Endothelial cell (in vitro differentiated cells): ENCODE measurements around the gene LRRC27. TPM values are rescaled to one million over a fixed set of nuclear protein-coding genes. Genes with fewer than 3 reads are reported as not detected.

Experiments used
- DNase-seq: peaks from one replicate; pipeline ENCODE4 v3.0.0; 2021; ENCODE audit warnings: low spot score
- H3K27ac Mint-ChIP-seq: one replicate; pipeline ENCODE4 v1.8.0; 2021; ENCODE audit warnings: mixed read lengths, inconsistent platforms; ENCODE audit not compliant: unreplicated experiment
- H3K27me3 Mint-ChIP-seq: one replicate; pipeline ENCODE4 v1.8.0; 2021; ENCODE audit warnings: mild to moderate bottlenecking, moderate library complexity, mixed read lengths, inconsistent platforms; ENCODE audit not compliant: unreplicated experiment
- H3K36me3 Mint-ChIP-seq: one replicate; pipeline ENCODE4 v1.8.0; 2021; ENCODE audit warnings: mild to moderate bottlenecking, low read depth, mixed read lengths, inconsistent platforms; ENCODE audit not compliant: unreplicated experiment
- H3K4me1 Mint-ChIP-seq: one replicate; pipeline ENCODE4 v1.8.0; 2021; ENCODE audit warnings: mild to moderate bottlenecking, mixed read lengths, inconsistent platforms; ENCODE audit not compliant: unreplicated experiment
- H3K4me3 Mint-ChIP-seq: one replicate; pipeline ENCODE4 v1.8.0; 2021; ENCODE audit warnings: mild to moderate bottlenecking, mixed read lengths, inconsistent platforms; ENCODE audit not compliant: unreplicated experiment
- H3K9me3 Mint-ChIP-seq: one replicate; pipeline ENCODE4 v1.8.0; 2021; ENCODE audit warnings: mixed read lengths, inconsistent platforms; ENCODE audit not compliant: unreplicated experiment
- total RNA-seq: library from RNA; stranded (reverse); fragmentation: NEBNext Ultra II Directional; extraction: Animal tissue kit (Norgen Biotek cat#: 25700); gene quantifications from one replicate; pipeline ENCODE4 v1.2.1, GENCODE V29; 2021; ENCODE audit not compliant: unreplicated experiment
- TF ChIP-seq, protein P1 (sequence below): fragments of 200-600 bp; sonication (generic); IDR thresholded peaks from one replicate; pipeline ENCODE4 v1.5.0; 2021; ENCODE audit warnings: antibody characterized with exemption; ENCODE audit not compliant: unreplicated experiment

The LRRC27 gene
- total RNA-seq, 1 donor from 2014 or later = 11.1 TPM

DNA sequence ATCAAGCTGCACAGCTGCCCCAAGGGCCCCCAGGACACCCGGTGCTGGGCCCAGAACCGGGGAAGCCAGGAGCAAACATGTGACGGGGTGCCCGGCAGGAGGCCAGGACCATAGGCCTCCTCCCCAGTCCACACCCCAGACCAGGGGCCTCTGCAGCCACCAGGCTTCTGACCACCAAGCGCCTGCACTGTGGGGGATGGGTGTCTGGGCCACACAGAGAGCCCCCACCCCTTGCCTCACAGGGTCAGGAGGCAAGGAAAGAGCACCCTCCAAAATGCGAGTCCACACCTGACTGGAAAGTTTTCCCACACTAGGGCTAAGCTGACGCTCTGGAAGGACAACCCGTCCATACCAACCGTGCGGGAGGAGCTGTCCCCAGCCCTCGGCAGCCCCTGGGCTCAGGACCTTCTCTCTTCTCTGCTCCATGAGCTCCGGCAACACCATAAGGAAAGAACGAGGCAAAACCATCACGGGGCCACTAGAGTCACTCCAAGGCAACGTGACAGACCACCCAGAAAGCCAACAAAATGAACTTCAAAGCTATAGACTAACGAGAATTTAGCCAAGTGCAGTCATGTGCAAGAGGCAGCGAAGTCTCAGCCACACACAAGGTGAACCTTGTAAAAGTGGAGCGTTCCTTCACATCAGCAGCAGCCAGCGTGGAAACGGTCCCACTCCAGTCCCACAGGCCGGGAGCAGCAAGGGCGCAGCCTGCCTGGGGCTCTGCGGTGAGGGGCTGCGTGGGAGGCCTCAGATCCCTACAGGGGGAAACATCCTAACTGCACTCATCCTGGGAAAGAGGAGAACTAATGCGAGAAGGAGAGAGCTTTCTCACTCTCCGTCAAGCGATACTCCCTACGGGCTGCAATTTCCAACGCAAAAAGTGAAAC lies 29.3 kb upstream of the LRRC27 start:
- no peak overlapping the region for H3K4me3 Mint-ChIP-seq
- no peak for DNase-seq
- H3K27me3 Mint-ChIP-seq = peaks cover 15% of the 10 kb centered on the region
- no peak overlapping the region for H3K27ac Mint-ChIP-seq
- H3K36me3 Mint-ChIP-seq = peaks cover 15% of the 10 kb centered on the region
- no peaks in the 10 kb centered on the region for H3K4me1 Mint-ChIP-seq
- no peaks in the 10 kb centered on the region for H3K9me3 Mint-ChIP-seq
- TF ChIP-seq, protein P1, sequence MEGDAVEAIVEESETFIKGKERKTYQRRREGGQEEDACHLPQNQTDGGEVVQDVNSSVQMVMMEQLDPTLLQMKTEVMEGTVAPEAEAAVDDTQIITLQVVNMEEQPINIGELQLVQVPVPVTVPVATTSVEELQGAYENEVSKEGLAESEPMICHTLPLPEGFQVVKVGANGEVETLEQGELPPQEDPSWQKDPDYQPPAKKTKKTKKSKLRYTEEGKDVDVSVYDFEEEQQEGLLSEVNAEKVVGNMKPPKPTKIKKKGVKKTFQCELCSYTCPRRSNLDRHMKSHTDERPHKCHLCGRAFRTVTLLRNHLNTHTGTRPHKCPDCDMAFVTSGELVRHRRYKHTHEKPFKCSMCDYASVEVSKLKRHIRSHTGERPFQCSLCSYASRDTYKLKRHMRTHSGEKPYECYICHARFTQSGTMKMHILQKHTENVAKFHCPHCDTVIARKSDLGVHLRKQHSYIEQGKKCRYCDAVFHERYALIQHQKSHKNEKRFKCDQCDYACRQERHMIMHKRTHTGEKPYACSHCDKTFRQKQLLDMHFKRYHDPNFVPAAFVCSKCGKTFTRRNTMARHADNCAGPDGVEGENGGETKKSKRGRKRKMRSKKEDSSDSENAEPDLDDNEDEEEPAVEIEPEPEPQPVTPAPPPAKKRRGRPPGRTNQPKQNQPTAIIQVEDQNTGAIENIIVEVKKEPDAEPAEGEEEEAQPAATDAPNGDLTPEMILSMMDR = no peak

DNA sequence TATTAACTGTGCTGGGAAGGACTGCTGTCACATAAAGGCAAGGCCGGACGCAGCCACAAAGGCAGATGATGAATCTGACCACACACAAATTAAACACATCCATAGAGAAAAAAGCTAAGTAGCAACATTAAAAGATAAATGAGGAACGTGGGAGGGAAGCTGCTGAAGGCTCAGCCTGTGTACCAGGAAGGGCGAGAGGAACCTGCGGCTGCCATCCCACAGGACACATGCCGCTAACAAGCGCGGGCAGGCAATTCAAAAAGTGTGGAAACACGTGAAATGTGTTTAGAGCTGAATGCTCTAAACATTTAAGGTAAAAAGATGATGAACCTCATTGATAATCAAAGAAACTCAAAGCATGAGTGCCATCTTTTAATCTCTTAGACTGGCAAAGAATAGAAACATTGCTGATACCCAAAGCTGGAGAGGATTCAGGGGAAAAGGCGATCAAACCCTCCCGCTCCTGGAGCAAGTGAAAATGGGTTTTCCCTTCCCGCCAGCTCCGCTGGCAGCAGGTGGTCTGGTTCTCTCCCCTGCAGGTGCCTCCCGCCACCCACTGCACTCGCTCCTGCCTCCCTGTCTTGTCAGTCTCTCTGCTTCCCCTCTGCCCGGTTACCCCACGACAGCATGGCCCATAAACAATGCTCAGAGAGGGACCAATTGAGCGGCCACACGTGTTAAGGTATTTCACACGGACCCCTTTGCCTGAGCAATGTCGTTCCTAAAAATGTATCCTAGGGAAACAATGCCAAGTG lies 28.5 kb upstream of the LRRC27 start:
- peaks cover 15% of the 10 kb centered on the region for H3K27me3 Mint-ChIP-seq
- TF ChIP-seq, protein P1 = no peak
- peaks cover 15% of the 10 kb centered on the region for H3K36me3 Mint-ChIP-seq
- no peaks in the 10 kb centered on the region for H3K9me3 Mint-ChIP-seq
- H3K4me1 Mint-ChIP-seq = no peaks in the 10 kb centered on the region
- H3K4me3 Mint-ChIP-seq = no peak overlapping the region
- DNase-seq = no peak
- H3K27ac Mint-ChIP-seq = no peak overlapping the region

DNA sequence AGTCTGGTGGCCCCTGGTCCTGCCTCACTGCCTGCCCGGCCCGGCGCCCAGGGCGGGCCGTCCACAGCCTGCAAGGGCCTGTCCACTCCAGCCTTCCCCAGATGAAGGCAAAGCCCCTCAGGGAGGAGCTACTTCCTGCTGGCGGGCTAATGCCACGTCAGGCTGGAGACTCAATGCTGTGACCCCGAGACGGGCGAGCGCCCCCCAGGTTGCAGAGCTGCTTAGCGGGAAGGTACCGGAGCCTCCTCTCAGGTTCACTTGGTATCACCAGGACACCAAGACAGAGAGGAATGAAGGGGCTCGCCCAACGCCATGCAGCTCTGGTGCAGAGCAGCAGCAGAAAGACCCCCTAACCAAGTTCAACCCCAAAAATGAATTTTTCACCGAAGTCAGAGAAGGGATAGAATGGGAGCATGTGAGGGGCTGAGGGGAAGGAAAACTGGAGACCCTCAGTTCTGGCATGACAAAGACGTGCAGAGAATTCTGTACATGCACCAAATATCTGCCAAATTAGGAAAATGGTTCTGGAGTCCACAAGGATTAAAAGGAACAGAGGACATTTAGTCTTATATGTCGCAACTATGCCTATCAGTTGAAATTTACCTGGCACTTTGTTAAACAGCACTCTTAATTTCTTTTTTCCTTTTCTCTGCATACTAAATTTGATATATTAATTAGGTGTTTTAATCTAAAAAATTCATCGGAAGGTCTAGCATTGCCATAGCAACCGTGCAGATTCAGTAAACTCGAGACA lies 27.1 kb upstream of the LRRC27 start:
- H3K27ac Mint-ChIP-seq = no peak overlapping the region
- peaks cover 22% of the 10 kb centered on the region for H3K27me3 Mint-ChIP-seq
- no peaks in the 10 kb centered on the region for H3K9me3 Mint-ChIP-seq
- DNase-seq = no peak
- TF ChIP-seq, protein P1 = no peak
- peaks cover under 1% of the 10 kb centered on the region for H3K4me1 Mint-ChIP-seq
- no peak overlapping the region for H3K4me3 Mint-ChIP-seq
- peaks cover 15% of the 10 kb centered on the region for H3K36me3 Mint-ChIP-seq

DNA sequence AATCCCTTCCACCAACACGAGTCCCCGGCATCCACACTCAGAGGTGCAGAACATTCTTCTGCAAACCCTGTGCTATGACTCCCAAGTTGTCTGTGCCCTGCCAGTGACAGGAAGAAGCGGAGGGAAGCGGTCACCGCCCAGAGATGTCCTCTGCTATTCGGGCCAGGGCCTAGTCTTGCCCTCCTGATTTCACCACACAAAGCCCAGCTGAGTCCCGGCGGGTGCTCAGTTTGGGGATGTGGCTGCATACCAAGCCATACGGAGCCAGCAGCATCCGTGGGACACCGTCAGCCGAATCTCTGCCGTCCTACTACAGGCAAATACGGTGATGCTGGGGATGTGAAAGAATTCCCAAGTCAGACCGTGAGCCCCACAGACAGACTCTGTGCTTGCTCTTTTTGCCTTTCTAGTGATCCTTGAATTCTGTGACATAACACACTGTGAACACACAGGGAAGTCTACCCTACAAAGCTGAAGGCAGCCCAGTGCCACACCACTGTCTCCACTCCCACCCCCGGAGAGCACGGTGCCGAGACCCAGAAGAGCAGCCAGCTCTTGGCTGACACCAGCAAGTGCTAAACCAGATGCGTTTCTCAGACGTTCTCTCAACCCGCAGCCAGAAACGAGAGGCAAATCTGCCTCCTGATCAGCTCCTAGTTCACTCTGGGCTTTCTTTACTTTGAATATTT lies 26.2 kb upstream of the LRRC27 start:
- DNase-seq = no peak
- Mint-ChIP-seq H3K9me3 (no peaks in the 10 kb centered on the region), H3K36me3 (peaks cover 15% of the 10 kb centered on the region), H3K27ac (no peak overlapping the region), H3K4me3 (peak overlapping the region; percentile 52), H3K27me3 (peaks cover 28% of the 10 kb centered on the region), H3K4me1 (peaks cover 7% of the 10 kb centered on the region)
- TF ChIP-seq, protein P1 = no peak
